ENCODE data around the gene FNDC3B.

DNA sequence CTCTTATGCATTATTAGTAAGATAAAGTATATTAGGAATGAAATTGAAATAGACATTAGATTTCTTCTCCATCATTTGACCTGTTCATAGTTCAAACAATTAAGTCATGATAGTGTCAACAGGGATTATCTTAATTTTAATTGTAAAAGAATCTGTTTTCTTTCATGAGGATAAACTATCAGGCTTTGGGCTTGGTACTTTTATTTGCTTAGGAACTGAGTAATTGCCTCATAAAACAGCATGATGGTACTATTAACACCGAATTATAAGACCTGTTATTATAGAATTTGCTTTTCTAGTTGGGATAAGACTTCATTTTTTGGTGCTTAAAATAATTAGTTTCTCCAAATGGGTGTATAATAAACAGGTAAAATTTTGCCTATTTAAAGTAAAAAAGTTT lies 71.8 kb downstream of the FNDC3B start:
- TF ChIP-seq, protein P1, sequence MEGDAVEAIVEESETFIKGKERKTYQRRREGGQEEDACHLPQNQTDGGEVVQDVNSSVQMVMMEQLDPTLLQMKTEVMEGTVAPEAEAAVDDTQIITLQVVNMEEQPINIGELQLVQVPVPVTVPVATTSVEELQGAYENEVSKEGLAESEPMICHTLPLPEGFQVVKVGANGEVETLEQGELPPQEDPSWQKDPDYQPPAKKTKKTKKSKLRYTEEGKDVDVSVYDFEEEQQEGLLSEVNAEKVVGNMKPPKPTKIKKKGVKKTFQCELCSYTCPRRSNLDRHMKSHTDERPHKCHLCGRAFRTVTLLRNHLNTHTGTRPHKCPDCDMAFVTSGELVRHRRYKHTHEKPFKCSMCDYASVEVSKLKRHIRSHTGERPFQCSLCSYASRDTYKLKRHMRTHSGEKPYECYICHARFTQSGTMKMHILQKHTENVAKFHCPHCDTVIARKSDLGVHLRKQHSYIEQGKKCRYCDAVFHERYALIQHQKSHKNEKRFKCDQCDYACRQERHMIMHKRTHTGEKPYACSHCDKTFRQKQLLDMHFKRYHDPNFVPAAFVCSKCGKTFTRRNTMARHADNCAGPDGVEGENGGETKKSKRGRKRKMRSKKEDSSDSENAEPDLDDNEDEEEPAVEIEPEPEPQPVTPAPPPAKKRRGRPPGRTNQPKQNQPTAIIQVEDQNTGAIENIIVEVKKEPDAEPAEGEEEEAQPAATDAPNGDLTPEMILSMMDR (IDR thresholded peaks at IDR 0.05), result no peak
- TF ChIP-seq POLR2A (IDR thresholded peaks at IDR 0.05), result no peak

Data from testis (tissue), 2 donors.